A673 (cell line): ENCODE data around the gene TSPAN5.

Source experiments
- CTCF ChIP-seq: fragments of 300-800, 200-600 bp; sonication (generic); conservative IDR thresholded peaks from 2 replicates; pipeline ENCODE4 v1.5.1; 2017; ENCODE audit warnings: low read depth, mild to moderate bottlenecking, antibody characterized with exemption, low read length, moderate library complexity, mixed read lengths
- EZH2 ChIP-seq: fragments of 200-600 bp; sonication (generic); IDR thresholded peaks from 2 replicates; pipeline ENCODE4 v1.6.1; 2017; ENCODE audit warnings: borderline replicate concordance, low read depth, mild to moderate bottlenecking, mixed read lengths, antibody characterized with exemption, low read length; ENCODE audit not compliant: poor library complexity, severe bottlenecking

GRCh38 chr4:98539741-98540140 is 118.7 kb downstream of the TSPAN5 start:
- TF ChIP-seq CTCF (no peak), EZH2 (no peak)
